NCI-H345 treated with DMSO at 0.1 percent for 48 hours (cell line): ENCODE data around the gene DCC.
A peak's percentile ranks its signal among the peaks of the same experiment; 100 is the strongest.

Experiments used
- DNase-seq: peaks from one replicate; lab custom pipeline; 2025; ENCODE audit not compliant: unreplicated experiment; lab: John Stamatoyannopoulos, UW

The DCC gene

GRCh38 chr18:53148123-53148522 is 808.1 kb downstream of the DCC start:
- DNase-seq = no peak

GRCh38 chr18:53152476-53152875 is 812.5 kb downstream of the DCC start:
- DNase-seq = no peak

GRCh38 chr18:53153281-53153680 is 813.3 kb downstream of the DCC start:
- DNase-seq = no peak

GRCh38 chr18:53153800-53154199 is 813.8 kb downstream of the DCC start:
- no peak for DNase-seq

GRCh38 chr18:53165770-53166169 is 825.8 kb downstream of the DCC start:
- DNase-seq = no peak

GRCh38 chr18:53169346-53169745 is 829.3 kb downstream of the DCC start:
- DNase-seq = no peak

GRCh38 chr18:53191634-53192033 is 851.6 kb downstream of the DCC start:
- DNase-seq = peak; percentile 2

- DNase-seq = no peak
Measured at GRCh38 chr18:53193870-53194269, 853.9 kb downstream of the DCC start.

- no peak for DNase-seq
Measured at GRCh38 chr18:53219853-53220252, 879.9 kb downstream of the DCC start.

GRCh38 chr18:53224128-53224778 is 884.3 kb downstream of the DCC start:
- DNase-seq = no peak

GRCh38 chr18:53225567-53226325 is 885.7 kb downstream of the DCC start:
- no peak for DNase-seq

GRCh38 chr18:53234610-53235009 is 894.6 kb downstream of the DCC start:
- DNase-seq = no peak

- no peak for DNase-seq
Measured at GRCh38 chr18:53241161-53241560, 901.2 kb downstream of the DCC start.

GRCh38 chr18:53253789-53254188 is 913.8 kb downstream of the DCC start:
- DNase-seq = no peak

- no peak for DNase-seq
Measured at GRCh38 chr18:53254265-53254664, 914.3 kb downstream of the DCC start.

GRCh38 chr18:53261241-53261640 is 921.2 kb downstream of the DCC start:
- DNase-seq = no peak

GRCh38 chr18:53266850-53267249 is 926.9 kb downstream of the DCC start:
- no peak for DNase-seq

GRCh38 chr18:53268455-53268854 is 928.5 kb downstream of the DCC start:
- DNase-seq = no peak

GRCh38 chr18:53281406-53281805 is 941.4 kb downstream of the DCC start:
- no peak for DNase-seq

- DNase-seq = no peak
Measured at GRCh38 chr18:53283708-53284107, 943.7 kb downstream of the DCC start.

GRCh38 chr18:53305461-53305860 is 965.5 kb downstream of the DCC start:
- DNase-seq = no peak

GRCh38 chr18:53319628-53320027 is 979.6 kb downstream of the DCC start:
- no peak for DNase-seq

- DNase-seq = no peak
Measured at GRCh38 chr18:53322163-53322562, 982.2 kb downstream of the DCC start.
